ENCODE measurements around the gene NXPH2. TPM values are rescaled to one million over a fixed set of nuclear protein-coding genes. Genes with fewer than 3 reads are reported as not detected.

NXPH2 gene
- total and polyA plus RNA-seq, 9 of the 15 experiments (the other 6 are each of a cell fraction or from before 2014, with no cell fraction given) = not detected

- H3K4me2 ChIP-seq (ENCODE audit: insufficient read depth, low read length) = no peak overlapping the region
- no peaks in the 10 kb centered on the region for H3K36me3 ChIP-seq (ENCODE audit: control insufficient read depth, insufficient read depth, low read length)
- H3K4me3 ChIP-seq = no peak overlapping the region
- in situ Hi-C loops (cut with MboI) = no loop called here
- ChIA-PET POLR2A (no interaction called here), CTCF (ENCODE audit: low intra/inter-chr PET ratio) (no interaction called here)
- no peaks in the 10 kb centered on the region for H3K79me2 ChIP-seq (ENCODE audit: control insufficient read depth, insufficient read depth, low read length)
- H3K9me3 ChIP-seq (replicated peaks; ENCODE audit: control insufficient read depth, insufficient read depth, low read depth, low read length) = no peaks in the 10 kb centered on the region
- no peak for TF ChIP-seq USF2 (CRISPR knock-in tag; IDR thresholded peaks at IDR 0.05)
- no peak overlapping the region for H3K27ac ChIP-seq (ENCODE audit: extremely low read depth, low read depth, low read length)
- H3K9me1 ChIP-seq (ENCODE audit: control insufficient read depth, insufficient read depth, low read length) = no peaks in the 10 kb centered on the region
- no peak for FAIRE-seq
- WGBS (ENCODE audit: insufficient coverage, low coverage, missing lambda C conversion rate) = 1% methylated on average over 5 of the region's 5 CpGs
- no peaks in the 10 kb centered on the region for H3K27me3 ChIP-seq (ENCODE audit: control insufficient read depth in 2 of 2, insufficient read depth in 2 of 2, low read length in 2 of 2)
- no TSS peak for BruUV-seq (replicated peaks)
- intact Hi-C loops (cut with micrococcal nuclease) = no loop called here
- DNase-seq (ENCODE audit: extremely low read depth in 1 of 4, low spot score in 3 of 4) = no peak
- H3K4me1 ChIP-seq (replicated peaks in 1 of 2; ENCODE audit: control insufficient read depth in 2 of 2, insufficient read depth in 2 of 2, low read length in 2 of 2) = no peaks in the 10 kb centered on the region
- no peak overlapping the region for H3K9ac ChIP-seq (ENCODE audit: insufficient read depth in 1 of 2, low read depth in 2 of 2, low read length in 2 of 2)
- ATAC-seq = no peak
- no peak overlapping the region for H2AFZ ChIP-seq (ENCODE audit: low read depth, low read length)
- no peaks in the 10 kb centered on the region for H4K20me1 ChIP-seq (replicated peaks; ENCODE audit: control insufficient read depth, insufficient read depth, low read length)
Measured at GRCh38 chr2:138708682-138709241, 71.4 kb downstream of the NXPH2 start.

DNA sequence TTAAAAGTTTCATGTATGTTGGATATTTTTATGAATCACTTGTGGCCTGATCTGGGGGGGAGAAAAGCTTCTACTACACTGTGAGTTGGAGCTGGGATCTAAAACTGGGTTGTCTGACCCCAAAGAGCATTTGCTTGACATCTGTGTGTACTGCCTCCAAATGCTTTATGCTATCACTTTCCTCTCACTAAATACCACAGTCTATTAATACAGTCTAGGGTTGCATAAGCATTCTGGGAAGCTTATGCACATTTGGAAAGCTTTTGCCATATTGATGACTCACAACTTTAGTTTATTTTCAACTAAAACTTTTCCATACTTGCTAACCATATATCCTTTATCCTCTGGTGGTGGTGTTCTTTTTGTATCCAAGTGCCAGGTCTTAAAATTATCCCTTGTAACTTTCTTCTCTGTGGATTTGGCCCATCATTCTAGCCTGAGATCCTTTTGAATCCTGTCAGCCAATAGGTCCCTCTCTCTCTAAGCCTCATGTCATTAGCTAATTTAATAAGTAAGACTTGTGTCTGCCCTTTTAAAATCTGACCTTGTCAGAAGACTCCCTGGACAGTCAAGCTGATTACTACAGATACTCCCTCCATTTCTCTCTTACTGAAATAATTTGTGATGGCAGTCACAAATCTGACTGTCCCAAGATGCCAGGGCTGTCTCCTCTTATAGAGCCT, 72.7 kb downstream of the NXPH2 start:
- no peak for DNase-seq (ENCODE audit: extremely low read depth in 1 of 4, low spot score in 3 of 4)
- CTCF ChIA-PET (ENCODE audit: low intra/inter-chr PET ratio) = no interaction called here
- POLR2A ChIA-PET = interaction anchor here (1.0 kb wide), 1 partner anchor 11 kb away, joined by 3 read pairs; no protein-coding TSS in a partner anchor
- no peak overlapping the region for H3K4me3 ChIP-seq
- H3K9ac ChIP-seq (ENCODE audit: insufficient read depth in 1 of 2, low read depth in 2 of 2, low read length in 2 of 2) = no peak overlapping the region
- no peaks in the 10 kb centered on the region for H3K79me2 ChIP-seq (ENCODE audit: control insufficient read depth, insufficient read depth, low read length)
- no TSS peak for BruUV-seq (replicated peaks)
- no peaks in the 10 kb centered on the region for H3K36me3 ChIP-seq (ENCODE audit: control insufficient read depth, insufficient read depth, low read length)
- in situ Hi-C loops (cut with MboI) = no loop called here
- no peak overlapping the region for H3K4me2 ChIP-seq (ENCODE audit: insufficient read depth, low read length)
- no peak overlapping the region for H2AFZ ChIP-seq (ENCODE audit: low read depth, low read length)
- no peak for FAIRE-seq
- intact Hi-C loops (cut with micrococcal nuclease) = no loop called here
- H4K20me1 ChIP-seq (replicated peaks; ENCODE audit: control insufficient read depth, insufficient read depth, low read length) = no peaks in the 10 kb centered on the region
- H3K4me1 ChIP-seq (replicated peaks in 1 of 2; ENCODE audit: control insufficient read depth in 2 of 2, insufficient read depth in 2 of 2, low read length in 2 of 2) = no peaks in the 10 kb centered on the region
- TF ChIP-seq CREB3 (tag; conservative IDR thresholded peaks at IDR 0.05; ENCODE audit: low read depth) (no peak), SREBF1 (IDR thresholded peaks at IDR 0.05; ENCODE audit: borderline replicate concordance, low read depth, low read length) (no peak), SPI1 (IDR thresholded peaks at IDR 0.05; ENCODE audit: borderline replicate concordance, low read depth, low read length) (no peak), SETDB1 (IDR thresholded peaks at IDR 0.05; ENCODE audit: low read length) (no peak)
- no peaks in the 10 kb centered on the region for H3K9me3 ChIP-seq (replicated peaks; ENCODE audit: control insufficient read depth, insufficient read depth, low read depth, low read length)
- no peak overlapping the region for H3K27ac ChIP-seq (ENCODE audit: extremely low read depth, low read depth, low read length)
- no peak for ATAC-seq
- H3K9me1 ChIP-seq (ENCODE audit: control insufficient read depth, insufficient read depth, low read length) = no peaks in the 10 kb centered on the region
- H3K27me3 ChIP-seq (ENCODE audit: control insufficient read depth in 2 of 2, insufficient read depth in 2 of 2, low read length in 2 of 2) = no peaks in the 10 kb centered on the region
